K562 (cell line): ENCODE results near the gene LIMS2. TPM values are rescaled to one million over a fixed set of nuclear protein-coding genes. Genes with fewer than 3 reads are reported as not detected.

Source experiments
- CBFA2T2 ChIP-seq: fragments of 450-650 bp; conservative IDR thresholded peaks from 2 replicates; pipeline ENCODE4 v1.6.1; 2017; ENCODE audit warnings: mild to moderate bottlenecking
- MTA1 ChIP-seq: fragments of 450-650 bp; IDR thresholded peaks from 2 replicates; pipeline ENCODE4 v1.6.1; 2017; ENCODE audit warnings: borderline replicate concordance
- MTA2 ChIP-seq: fragments of 450-650 bp; IDR thresholded peaks from 2 replicates; pipeline ENCODE4 v1.6.1; 2016; ENCODE audit warnings: low read depth
- NFIX ChIP-seq: fragments of 250-450 bp; sonication (Bioruptor Pico); IDR thresholded peaks from 2 replicates; pipeline ENCODE4 v1.4.0; 2020; ENCODE audit warnings: low read depth, mild to moderate bottlenecking, moderate library complexity
- RBFOX2 ChIP-seq: fragments of 200-400 bp; formaldehyde crosslinking; IDR thresholded peaks from 2 replicates; pipeline ENCODE4 v1.6.1; 2017; ENCODE audit warnings: low read depth, mild to moderate bottlenecking, low read length, moderate library complexity
- THRAP3 ChIP-seq: fragments of 450-650 bp; IDR thresholded peaks from 2 replicates; pipeline ENCODE4 v1.6.1; 2016; ENCODE audit warnings: mild to moderate bottlenecking, inconsistent platforms, borderline replicate concordance
- TSHZ1 ChIP-seq: fragments of 250-450 bp; sonication (Bioruptor Pico); IDR thresholded peaks from 2 replicates; pipeline ENCODE4 v1.4.0; 2020; ENCODE audit warnings: mild to moderate bottlenecking, moderate library complexity
- polyA plus RNA-seq, 8 experiments: library from polyadenylated mRNA; depleted of rRNA in 4 of 8; stranded (reverse) in 5 of 8; unstranded in 3 of 8; fragments of >200 nt; fragmentation: Nextera tagmentation in 2 of 8; fragmentation: Illumina TruSeq in 1 of 8; extraction: Ambion mirVana in 2 of 8; extraction: Trizol in 1 of 8; gene quantifications; 2 replicates each; pipeline versions ENCODE4 v1.2.1 to v1.2.3, GENCODE V29; 2011 to 2014; ENCODE audit warnings: inconsistent platforms in 1 of 8, missing spikeins in 1 of 8
- total RNA-seq, 7 experiments: library from RNA; depleted of rRNA in 6 of 7; stranded (reverse); fragments of >200 nt in 6 of 7; fragmentation: Illumina TruSeq in 2 of 7; extraction: Trizol in 2 of 7; gene quantifications; 2 replicates each; pipeline versions ENCODE4 v1.2.1 to v1.2.3, GENCODE V29; 2011 to 2021; ENCODE audit warnings: low replicate concordance in 1 of 7
- TF ChIP-seq, protein P1 (sequence below): fragments of 450-650 bp; IDR thresholded peaks from 2 replicates; pipeline ENCODE4 v1.6.1; 2018; ENCODE audit warnings: mild to moderate bottlenecking, low read depth; ENCODE audit not compliant: partially characterized antibody
- TF ChIP-seq, protein P2 (sequence below): fragments of 450-650 bp; IDR thresholded peaks from 2 replicates; pipeline ENCODE4 v1.6.1; 2014; ENCODE audit warnings: low read depth, mild to moderate bottlenecking, moderate library complexity, borderline replicate concordance
- TF ChIP-seq, protein P3 (sequence below): sonication (generic); formaldehyde crosslinking; IDR thresholded peaks from 2 replicates; pipeline ENCODE4 v1.4.0; 2020; ENCODE audit warnings: mild to moderate bottlenecking, missing genetic modification reagents
- TF ChIP-seq, protein P4 (sequence below): fragments of 250-450 bp; sonication (Bioruptor Pico); IDR thresholded peaks from 2 replicates; pipeline ENCODE4 v1.6.1; 2021; ENCODE audit warnings: mild to moderate bottlenecking
- TF ChIP-seq, protein P5 (sequence below): sonication (generic); formaldehyde crosslinking; IDR thresholded peaks from 2 replicates; pipeline ENCODE4 v1.8.0; 2022; ENCODE audit warnings: mild to moderate bottlenecking, missing genetic modification reagents

The LIMS2 gene
- total and polyA plus RNA-seq, 9 of the 15 experiments (the other 6 are each of a cell fraction or from before 2014, with no cell fraction given), result 0.04 to 0.22 TPM; not detected in 7

GRCh38 chr2:127700527-127701192, 25.3 kb upstream of the LIMS2 start (continued):
- TF ChIP-seq, protein P1, sequence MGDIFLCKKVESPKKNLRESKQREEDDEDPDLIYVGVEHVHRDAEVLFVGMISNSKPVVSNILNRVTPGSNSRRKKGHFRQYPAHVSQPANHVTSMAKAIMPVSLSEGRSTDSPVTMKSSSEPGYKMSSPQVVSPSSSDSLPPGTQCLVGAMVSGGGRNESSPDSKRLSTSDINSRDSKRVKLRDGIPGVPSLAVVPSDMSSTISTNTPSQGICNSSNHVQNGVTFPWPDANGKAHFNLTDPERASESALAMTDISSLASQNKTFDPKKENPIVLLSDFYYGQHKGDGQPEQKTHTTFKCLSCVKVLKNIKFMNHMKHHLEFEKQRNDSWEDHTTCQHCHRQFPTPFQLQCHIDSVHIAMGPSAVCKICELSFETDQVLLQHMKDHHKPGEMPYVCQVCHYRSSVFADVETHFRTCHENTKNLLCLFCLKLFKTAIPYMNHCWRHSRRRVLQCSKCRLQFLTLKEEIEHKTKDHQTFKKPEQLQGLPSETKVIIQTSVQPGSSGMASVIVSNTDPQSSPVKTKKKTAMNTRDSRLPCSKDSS, result no peak
- TF ChIP-seq NFIX (CRISPR knock-in tag) (no peak), MTA1 (peak; percentile 95), RBFOX2 (no peak), THRAP3 (peak; percentile 38; the same call in 1 of the 2 replicates), MTA2 (no peak), TSHZ1 (CRISPR knock-in tag) (no peak), CBFA2T2 (peak; percentile 19; the same call in 1 of the 2 replicates)
- TF ChIP-seq, protein P2, sequence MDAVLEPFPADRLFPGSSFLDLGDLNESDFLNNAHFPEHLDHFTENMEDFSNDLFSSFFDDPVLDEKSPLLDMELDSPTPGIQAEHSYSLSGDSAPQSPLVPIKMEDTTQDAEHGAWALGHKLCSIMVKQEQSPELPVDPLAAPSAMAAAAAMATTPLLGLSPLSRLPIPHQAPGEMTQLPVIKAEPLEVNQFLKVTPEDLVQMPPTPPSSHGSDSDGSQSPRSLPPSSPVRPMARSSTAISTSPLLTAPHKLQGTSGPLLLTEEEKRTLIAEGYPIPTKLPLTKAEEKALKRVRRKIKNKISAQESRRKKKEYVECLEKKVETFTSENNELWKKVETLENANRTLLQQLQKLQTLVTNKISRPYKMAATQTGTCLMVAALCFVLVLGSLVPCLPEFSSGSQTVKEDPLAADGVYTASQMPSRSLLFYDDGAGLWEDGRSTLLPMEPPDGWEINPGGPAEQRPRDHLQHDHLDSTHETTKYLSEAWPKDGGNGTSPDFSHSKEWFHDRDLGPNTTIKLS, result peak; percentile 53; the same call in 1 of the 2 replicates
- TF ChIP-seq, protein P3, sequence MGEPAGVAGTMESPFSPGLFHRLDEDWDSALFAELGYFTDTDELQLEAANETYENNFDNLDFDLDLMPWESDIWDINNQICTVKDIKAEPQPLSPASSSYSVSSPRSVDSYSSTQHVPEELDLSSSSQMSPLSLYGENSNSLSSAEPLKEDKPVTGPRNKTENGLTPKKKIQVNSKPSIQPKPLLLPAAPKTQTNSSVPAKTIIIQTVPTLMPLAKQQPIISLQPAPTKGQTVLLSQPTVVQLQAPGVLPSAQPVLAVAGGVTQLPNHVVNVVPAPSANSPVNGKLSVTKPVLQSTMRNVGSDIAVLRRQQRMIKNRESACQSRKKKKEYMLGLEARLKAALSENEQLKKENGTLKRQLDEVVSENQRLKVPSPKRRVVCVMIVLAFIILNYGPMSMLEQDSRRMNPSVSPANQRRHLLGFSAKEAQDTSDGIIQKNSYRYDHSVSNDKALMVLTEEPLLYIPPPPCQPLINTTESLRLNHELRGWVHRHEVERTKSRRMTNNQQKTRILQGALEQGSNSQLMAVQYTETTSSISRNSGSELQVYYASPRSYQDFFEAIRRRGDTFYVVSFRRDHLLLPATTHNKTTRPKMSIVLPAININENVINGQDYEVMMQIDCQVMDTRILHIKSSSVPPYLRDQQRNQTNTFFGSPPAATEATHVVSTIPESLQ (CRISPR knock-in tag), result 0 out of 2 replicates have a peak, but pooled peaks have one; percentile 35
- TF ChIP-seq, protein P4, sequence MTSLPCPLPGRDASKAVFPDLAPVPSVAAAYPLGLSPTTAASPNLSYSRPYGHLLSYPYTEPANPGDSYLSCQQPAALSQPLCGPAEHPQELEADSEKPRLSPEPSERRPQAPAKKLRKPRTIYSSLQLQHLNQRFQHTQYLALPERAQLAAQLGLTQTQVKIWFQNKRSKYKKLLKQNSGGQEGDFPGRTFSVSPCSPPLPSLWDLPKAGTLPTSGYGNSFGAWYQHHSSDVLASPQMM (CRISPR knock-in tag), result no peak
- TF ChIP-seq, protein P5, sequence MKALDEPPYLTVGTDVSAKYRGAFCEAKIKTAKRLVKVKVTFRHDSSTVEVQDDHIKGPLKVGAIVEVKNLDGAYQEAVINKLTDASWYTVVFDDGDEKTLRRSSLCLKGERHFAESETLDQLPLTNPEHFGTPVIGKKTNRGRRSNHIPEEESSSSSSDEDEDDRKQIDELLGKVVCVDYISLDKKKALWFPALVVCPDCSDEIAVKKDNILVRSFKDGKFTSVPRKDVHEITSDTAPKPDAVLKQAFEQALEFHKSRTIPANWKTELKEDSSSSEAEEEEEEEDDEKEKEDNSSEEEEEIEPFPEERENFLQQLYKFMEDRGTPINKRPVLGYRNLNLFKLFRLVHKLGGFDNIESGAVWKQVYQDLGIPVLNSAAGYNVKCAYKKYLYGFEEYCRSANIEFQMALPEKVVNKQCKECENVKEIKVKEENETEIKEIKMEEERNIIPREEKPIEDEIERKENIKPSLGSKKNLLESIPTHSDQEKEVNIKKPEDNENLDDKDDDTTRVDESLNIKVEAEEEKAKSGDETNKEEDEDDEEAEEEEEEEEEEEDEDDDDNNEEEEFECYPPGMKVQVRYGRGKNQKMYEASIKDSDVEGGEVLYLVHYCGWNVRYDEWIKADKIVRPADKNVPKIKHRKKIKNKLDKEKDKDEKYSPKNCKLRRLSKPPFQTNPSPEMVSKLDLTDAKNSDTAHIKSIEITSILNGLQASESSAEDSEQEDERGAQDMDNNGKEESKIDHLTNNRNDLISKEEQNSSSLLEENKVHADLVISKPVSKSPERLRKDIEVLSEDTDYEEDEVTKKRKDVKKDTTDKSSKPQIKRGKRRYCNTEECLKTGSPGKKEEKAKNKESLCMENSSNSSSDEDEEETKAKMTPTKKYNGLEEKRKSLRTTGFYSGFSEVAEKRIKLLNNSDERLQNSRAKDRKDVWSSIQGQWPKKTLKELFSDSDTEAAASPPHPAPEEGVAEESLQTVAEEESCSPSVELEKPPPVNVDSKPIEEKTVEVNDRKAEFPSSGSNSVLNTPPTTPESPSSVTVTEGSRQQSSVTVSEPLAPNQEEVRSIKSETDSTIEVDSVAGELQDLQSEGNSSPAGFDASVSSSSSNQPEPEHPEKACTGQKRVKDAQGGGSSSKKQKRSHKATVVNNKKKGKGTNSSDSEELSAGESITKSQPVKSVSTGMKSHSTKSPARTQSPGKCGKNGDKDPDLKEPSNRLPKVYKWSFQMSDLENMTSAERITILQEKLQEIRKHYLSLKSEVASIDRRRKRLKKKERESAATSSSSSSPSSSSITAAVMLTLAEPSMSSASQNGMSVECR (CRISPR knock-in tag), result 0 out of 2 replicates have a peak, but pooled peaks have one; percentile 45
